Central memory CD8-positive, alpha-beta T cell (primary cell): ENCODE measurements around the gene SUSD6.
"Not testable (repeated sequence)": the region's sequence is repeated elsewhere in the genome, so short reads cannot be mapped to it uniquely, and the experiment has no call there.

Experiments
- ATAC-seq: fragments of 150-1000 bp; cut with Tn5 transposase; replicated peaks from 2 replicates; pipeline ENCODE4 v1.10.0; 2022; ENCODE audit warnings: mild to moderate bottlenecking, moderate FRiP score, moderate number of reproducible peaks; ENCODE audit not compliant: poor library complexity, severe bottlenecking; ENCODE audit errors: extremely low read depth
- DNase-seq, 2 donors: peaks; one replicate each; pipeline ENCODE4 v3.0.0; 2021; ENCODE audit warnings: low spot score in 2 of 2
- H3K27ac Mint-ChIP-seq: one replicate; pipeline ENCODE4 v1.8.0; 2022; ENCODE audit warnings: low read depth, mild to moderate bottlenecking, moderate library complexity, mixed read lengths
- H3K27me3 Mint-ChIP-seq: one replicate; pipeline ENCODE4 v1.8.0; 2022; ENCODE audit warnings: mixed read lengths
- H3K36me3 Mint-ChIP-seq: one replicate; pipeline ENCODE4 v1.8.0; 2022; ENCODE audit warnings: mild to moderate bottlenecking, moderate library complexity, mixed read lengths; ENCODE audit not compliant: insufficient read depth
- H3K4me1 Mint-ChIP-seq: one replicate; pipeline ENCODE4 v1.8.0; 2022; ENCODE audit warnings: mixed read lengths
- H3K4me3 Mint-ChIP-seq: one replicate; pipeline ENCODE4 v1.8.0; 2022; ENCODE audit warnings: mild to moderate bottlenecking, moderate library complexity, mixed read lengths
- H3K9me3 Mint-ChIP-seq: one replicate; pipeline ENCODE4 v1.8.0; 2022; ENCODE audit warnings: mixed read lengths

SUSD6 gene

GRCh38 chr14:69599431-69599830, 12.0 kb upstream of the SUSD6 start:
- not testable (repeated sequence) for ATAC-seq, DNase-seq, H3K36me3 Mint-ChIP-seq, H3K27me3 Mint-ChIP-seq, H3K9me3 Mint-ChIP-seq, H3K4me3 Mint-ChIP-seq, H3K4me1 Mint-ChIP-seq, H3K27ac Mint-ChIP-seq

GRCh38 chr14:69600304-69600891, 11.0 kb upstream of the SUSD6 start:
- Mint-ChIP-seq H3K4me1 (no peaks in the 10 kb centered on the region), H3K27me3 (no peaks in the 10 kb centered on the region), H3K9me3 (no peaks in the 10 kb centered on the region), H3K27ac (no peak overlapping the region), H3K36me3 (no peaks in the 10 kb centered on the region), H3K4me3 (no peak overlapping the region)
- DNase-seq (no peak), ATAC-seq (no peak)

GRCh38 chr14:69605738-69606137, 5.7 kb upstream of the SUSD6 start:
- DNase-seq (no peak), ATAC-seq (no peak)
- peaks cover 2% of the 10 kb centered on the region for H3K36me3 Mint-ChIP-seq
- peaks cover 8% of the 10 kb centered on the region for H3K4me1 Mint-ChIP-seq
- H3K27me3 Mint-ChIP-seq: no peaks in the 10 kb centered on the region
- H3K9me3 Mint-ChIP-seq: no peaks in the 10 kb centered on the region
- H3K27ac Mint-ChIP-seq: no peak overlapping the region
- no peak overlapping the region for H3K4me3 Mint-ChIP-seq

- H3K9me3 Mint-ChIP-seq: no peaks in the 10 kb centered on the region
- no peaks in the 10 kb centered on the region for H3K27me3 Mint-ChIP-seq
- H3K27ac Mint-ChIP-seq: no peak overlapping the region
- H3K4me1 Mint-ChIP-seq: peaks cover 11% of the 10 kb centered on the region
- H3K4me3 Mint-ChIP-seq: no peak overlapping the region
- no peak for DNase-seq
- peaks cover 2% of the 10 kb centered on the region for H3K36me3 Mint-ChIP-seq
- no peak for ATAC-seq
Measured at GRCh38 chr14:69606258-69607184, 4.9 kb upstream of the SUSD6 start.

GRCh38 chr14:69610020-69610873, 1.1 kb upstream of the SUSD6 start:
- Mint-ChIP-seq H3K36me3 (peaks cover 4% of the 10 kb centered on the region), H3K4me1 (peaks cover 43% of the 10 kb centered on the region), H3K27ac (peak overlapping the region; percentile 71), H3K4me3 (peak overlapping the region; percentile 80), H3K27me3 (no peaks in the 10 kb centered on the region), H3K9me3 (no peaks in the 10 kb centered on the region)
- no peak for DNase-seq
- ATAC-seq: no peak

- H3K4me1 Mint-ChIP-seq: peaks cover 49% of the 10 kb centered on the region
- DNase-seq (no peak), ATAC-seq (no peak)
Measured at GRCh38 chr14:69610874-69611171, 573 bp upstream of the SUSD6 start.

GRCh38 chr14:69612014-69612782, 802 bp downstream of the SUSD6 start:
- peaks cover 11% of the 10 kb centered on the region for H3K36me3 Mint-ChIP-seq
- no peaks in the 10 kb centered on the region for H3K9me3 Mint-ChIP-seq
- H3K27me3 Mint-ChIP-seq: no peaks in the 10 kb centered on the region
- peaks cover 63% of the 10 kb centered on the region for H3K4me1 Mint-ChIP-seq
- DNase-seq (peak; percentile 29 to 34), ATAC-seq (peak; percentile 55)
- peak overlapping the region; percentile 94 for H3K27ac Mint-ChIP-seq
- H3K4me3 Mint-ChIP-seq: peak overlapping the region; percentile 80

More at GRCh38 chr14:69610874-69611171, 573 bp upstream of the SUSD6 start:
- Mint-ChIP-seq H3K36me3 (peaks cover 9% of the 10 kb centered on the region), H3K27ac (peak overlapping the region; percentile 71), H3K27me3 (no peaks in the 10 kb centered on the region), H3K9me3 (no peaks in the 10 kb centered on the region), H3K4me3 (peak overlapping the region; percentile 80)

- Mint-ChIP-seq H3K36me3 (peaks cover 11% of the 10 kb centered on the region), H3K27ac (peak overlapping the region; percentile 94), H3K4me1 (peaks cover 68% of the 10 kb centered on the region), H3K9me3 (no peaks in the 10 kb centered on the region), H3K27me3 (no peaks in the 10 kb centered on the region), H3K4me3 (peak overlapping the region; percentile 80)
- DNase-seq (no peak), ATAC-seq (no peak)
Measured at GRCh38 chr14:69612783-69613130, 1.4 kb downstream of the SUSD6 start.

- peaks cover 75% of the 10 kb centered on the region for H3K4me1 Mint-ChIP-seq
- no peaks in the 10 kb centered on the region for H3K9me3 Mint-ChIP-seq
- peak overlapping the region; percentile 94 for H3K27ac Mint-ChIP-seq
- no peak for DNase-seq
- peak overlapping the region; percentile 80 for H3K4me3 Mint-ChIP-seq
- H3K27me3 Mint-ChIP-seq: no peaks in the 10 kb centered on the region
- peaks cover 11% of the 10 kb centered on the region for H3K36me3 Mint-ChIP-seq
- ATAC-seq: no peak
Measured at GRCh38 chr14:69613312-69614073, 2.1 kb downstream of the SUSD6 start.

GRCh38 chr14:69614592-69614991, 3.2 kb downstream of the SUSD6 start:
- peaks cover 86% of the 10 kb centered on the region for H3K4me1 Mint-ChIP-seq
- DNase-seq (no peak), ATAC-seq (no peak)
- H3K4me3 Mint-ChIP-seq: peak overlapping the region; percentile 80
- H3K36me3 Mint-ChIP-seq: peaks cover 12% of the 10 kb centered on the region
- no peaks in the 10 kb centered on the region for H3K9me3 Mint-ChIP-seq
- H3K27ac Mint-ChIP-seq: peak overlapping the region; percentile 94
- H3K27me3 Mint-ChIP-seq: no peaks in the 10 kb centered on the region

GRCh38 chr14:69615121-69615495, 3.7 kb downstream of the SUSD6 start:
- H3K4me3 Mint-ChIP-seq: peak overlapping the region; percentile 80
- ATAC-seq (no peak), DNase-seq (no peak)
- H3K9me3 Mint-ChIP-seq: no peaks in the 10 kb centered on the region
- peaks cover 90% of the 10 kb centered on the region for H3K4me1 Mint-ChIP-seq
- H3K27ac Mint-ChIP-seq: peak overlapping the region; percentile 94
- no peaks in the 10 kb centered on the region for H3K27me3 Mint-ChIP-seq
- H3K36me3 Mint-ChIP-seq: peaks cover 11% of the 10 kb centered on the region
